SU-DHL-6 (cell line): ENCODE data around the gene SH3RF3.

Experiments
- EZH2phosphoT487 ChIP-seq: fragments of 200-600 bp; sonication (generic), shearing (Covaris generic); conservative IDR thresholded peaks from 2 replicates; pipeline ENCODE4 v1.6.1; 2018; ENCODE audit warnings: mild to moderate bottlenecking, antibody characterized with exemption, low read length, moderate library complexity, mixed read lengths
- TF ChIP-seq, protein P1 (sequence below): fragments of 200-600 bp; sonication (generic); IDR thresholded peaks from one replicate; pipeline ENCODE4 v1.5.1; 2017; ENCODE audit warnings: antibody characterized with exemption, mild to moderate bottlenecking, low read length, moderate library complexity; ENCODE audit not compliant: insufficient read depth, poor library complexity, severe bottlenecking

DNA sequence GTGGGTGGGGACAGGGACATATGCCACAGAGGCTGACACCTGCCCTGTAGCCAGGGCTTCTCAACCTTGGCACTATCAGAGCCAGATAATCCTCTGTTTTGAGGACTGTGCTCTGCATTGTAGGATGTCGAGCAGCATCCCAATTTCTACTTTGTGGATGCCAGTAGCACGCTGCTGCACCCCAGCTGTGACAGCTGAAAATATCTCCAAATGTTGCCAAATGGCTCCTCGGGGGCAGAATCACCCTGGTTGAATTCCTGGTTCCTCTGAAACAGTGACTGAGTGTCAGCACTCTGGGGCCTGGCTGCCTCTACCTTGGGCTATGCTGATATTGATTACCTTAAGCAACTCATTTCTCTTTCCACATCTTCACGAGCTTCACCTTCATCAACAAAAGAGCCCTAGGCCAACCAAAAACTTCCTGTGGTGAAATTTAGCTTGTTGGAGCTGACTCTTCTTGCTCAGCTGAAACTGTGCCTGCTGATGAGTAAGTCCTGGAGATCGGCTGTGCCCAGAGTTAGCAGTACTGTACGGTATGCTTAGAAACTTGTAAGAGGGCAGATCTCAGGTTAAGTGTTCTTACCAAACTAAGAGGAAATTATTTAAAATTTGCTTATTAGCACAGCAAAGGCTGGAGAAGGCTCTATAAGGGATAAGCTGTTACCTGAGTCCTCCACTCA is 346.7 kb downstream of the SH3RF3 start:
- TF ChIP-seq, protein P1, sequence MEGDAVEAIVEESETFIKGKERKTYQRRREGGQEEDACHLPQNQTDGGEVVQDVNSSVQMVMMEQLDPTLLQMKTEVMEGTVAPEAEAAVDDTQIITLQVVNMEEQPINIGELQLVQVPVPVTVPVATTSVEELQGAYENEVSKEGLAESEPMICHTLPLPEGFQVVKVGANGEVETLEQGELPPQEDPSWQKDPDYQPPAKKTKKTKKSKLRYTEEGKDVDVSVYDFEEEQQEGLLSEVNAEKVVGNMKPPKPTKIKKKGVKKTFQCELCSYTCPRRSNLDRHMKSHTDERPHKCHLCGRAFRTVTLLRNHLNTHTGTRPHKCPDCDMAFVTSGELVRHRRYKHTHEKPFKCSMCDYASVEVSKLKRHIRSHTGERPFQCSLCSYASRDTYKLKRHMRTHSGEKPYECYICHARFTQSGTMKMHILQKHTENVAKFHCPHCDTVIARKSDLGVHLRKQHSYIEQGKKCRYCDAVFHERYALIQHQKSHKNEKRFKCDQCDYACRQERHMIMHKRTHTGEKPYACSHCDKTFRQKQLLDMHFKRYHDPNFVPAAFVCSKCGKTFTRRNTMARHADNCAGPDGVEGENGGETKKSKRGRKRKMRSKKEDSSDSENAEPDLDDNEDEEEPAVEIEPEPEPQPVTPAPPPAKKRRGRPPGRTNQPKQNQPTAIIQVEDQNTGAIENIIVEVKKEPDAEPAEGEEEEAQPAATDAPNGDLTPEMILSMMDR, result no peak
- TF ChIP-seq EZH2phosphoT487, result no peak
